Measurements from ENCODE around the gene GPR160.

Gene GPR160

GRCh38 chr3:170063691-170064090 is 25.9 kb downstream of the GPR160 start:
- no peak for DNase-seq (ENCODE audit: low read depth in 1 of 2, low spot score in 1 of 2)

- no peak for DNase-seq (ENCODE audit: low read depth in 1 of 2, low spot score in 1 of 2)
Measured at GRCh38 chr3:170064108-170064507, 26.3 kb downstream of the GPR160 start.

GRCh38 chr3:170075441-170076091 is 37.8 kb downstream of the GPR160 start:
- no peak for DNase-seq (ENCODE audit: low read depth in 1 of 2, low spot score in 1 of 2)

- no peak for DNase-seq (ENCODE audit: low read depth in 1 of 2, low spot score in 1 of 2)
Measured at GRCh38 chr3:170076715-170077238, 39.0 kb downstream of the GPR160 start.

- no peak for DNase-seq (ENCODE audit: low read depth in 1 of 2, low spot score in 1 of 2)
Measured at GRCh38 chr3:170077361-170077760, 39.6 kb downstream of the GPR160 start.

- no peak for DNase-seq (ENCODE audit: low read depth in 1 of 2, low spot score in 1 of 2)
Measured at GRCh38 chr3:170078620-170079281, 41.0 kb downstream of the GPR160 start.

GRCh38 chr3:170079536-170080165 is 41.9 kb downstream of the GPR160 start:
- DNase-seq (ENCODE audit: low read depth in 1 of 2, low spot score in 1 of 2) = no peak

- no peak for DNase-seq (ENCODE audit: low read depth in 1 of 2, low spot score in 1 of 2)
Measured at GRCh38 chr3:170080605-170081004, 42.8 kb downstream of the GPR160 start.

GRCh38 chr3:170081079-170081741 is 43.4 kb downstream of the GPR160 start:
- DNase-seq (ENCODE audit: low read depth in 1 of 2, low spot score in 1 of 2) = no peak

GRCh38 chr3:170083343-170083742 is 45.5 kb downstream of the GPR160 start:
- DNase-seq (ENCODE audit: low read depth in 1 of 2, low spot score in 1 of 2) = no peak

GRCh38 chr3:170085396-170085795 is 47.6 kb downstream of the GPR160 start:
- no peak for DNase-seq (ENCODE audit: low read depth in 1 of 2, low spot score in 1 of 2)

- no peak for DNase-seq (ENCODE audit: low read depth in 1 of 2, low spot score in 1 of 2)
Measured at GRCh38 chr3:170089862-170090600, 52.2 kb downstream of the GPR160 start.

- no peak for DNase-seq (ENCODE audit: low read depth in 1 of 2, low spot score in 1 of 2)
Measured at GRCh38 chr3:170090601-170090981, 52.8 kb downstream of the GPR160 start.

- DNase-seq (ENCODE audit: low read depth in 1 of 2, low spot score in 1 of 2) = no peak
Measured at GRCh38 chr3:170092907-170093306, 55.1 kb downstream of the GPR160 start.

- DNase-seq (ENCODE audit: low read depth in 1 of 2, low spot score in 1 of 2) = no peak
Measured at GRCh38 chr3:170095771-170096170, 58.0 kb downstream of the GPR160 start.

- DNase-seq (ENCODE audit: low read depth in 1 of 2, low spot score in 1 of 2) = no peak
Measured at GRCh38 chr3:170096342-170096741, 58.5 kb downstream of the GPR160 start.

GRCh38 chr3:170098753-170099152 is 61.0 kb downstream of the GPR160 start:
- DNase-seq (ENCODE audit: low read depth in 1 of 2, low spot score in 1 of 2) = no peak

GRCh38 chr3:170100944-170101343 is 63.1 kb downstream of the GPR160 start:
- DNase-seq (ENCODE audit: low read depth in 1 of 2, low spot score in 1 of 2) = no peak

- no peak for DNase-seq (ENCODE audit: low read depth in 1 of 2, low spot score in 1 of 2)
Measured at GRCh38 chr3:170102431-170102830, 64.6 kb downstream of the GPR160 start.

GRCh38 chr3:170107941-170108340 is 70.1 kb downstream of the GPR160 start:
- no peak for DNase-seq (ENCODE audit: low read depth in 1 of 2, low spot score in 1 of 2)

- no peak for DNase-seq (ENCODE audit: low read depth in 1 of 2, low spot score in 1 of 2)
Measured at GRCh38 chr3:170108955-170109354, 71.2 kb downstream of the GPR160 start.
